Panc1 (cell line): ENCODE measurements around the gene CHIC2. TPM values are rescaled to one million over a fixed set of nuclear protein-coding genes. Genes with fewer than 3 reads are reported as not detected.

Experiments used
- ATAC-seq: fragments of 200-7000 bp; cut with Tn5 transposase; 2 replicates; pipeline ENCODE4 v1.9.1; 2020; ENCODE audit warnings: mild to moderate bottlenecking, moderate library complexity
- BruUV-seq: library from RNA; stranded (reverse); fragments of 400-500 nt; replicated peaks from 2 replicates; lab custom pipeline; 2021; lab: Mats Ljungman, UMichigan
- CTCF ChIA-PET: fragments of 300-600 bp; sonication (Branson Sonifier 250); formaldehyde crosslinking; loops from one replicate; lab custom pipeline; 2022; ENCODE audit warnings: antibody characterized with exemption; lab: Charles Lee
- POLR2A ChIA-PET: fragments of 300-600 bp; sonication (Branson Sonifier 250); formaldehyde crosslinking; loops from one replicate; lab custom pipeline; 2022; ENCODE audit warnings: antibody characterized with exemption; lab: Charles Lee
- DNase-seq: peaks from one replicate; pipeline ENCODE4 v3.0.0-alpha.2; 2010; ENCODE audit warnings: low read depth, low spot score
- H3K27ac ChIP-seq: 2 replicates; pipeline ENCODE4 v1.5.1; 2011; ENCODE audit warnings: mild to moderate bottlenecking, low read length, inconsistent platforms
- H3K27me3 ChIP-seq: fragments of 200-500 bp; sonication (Bioruptor generic); 2 replicates; pipeline ENCODE4 v1.6.0; 2014; ENCODE audit warnings: low read length, inconsistent platforms; ENCODE audit not compliant: control insufficient read depth, insufficient read depth
- H3K36me3 ChIP-seq: fragments of 200-500 bp; sonication (Bioruptor generic); 2 replicates; pipeline ENCODE4 v1.5.1; 2014; ENCODE audit warnings: inconsistent platforms, mild to moderate bottlenecking, low read length, moderate library complexity; ENCODE audit not compliant: control insufficient read depth, insufficient read depth
- H3K4me1 ChIP-seq: 2 replicates; pipeline ENCODE4 v1.5.1; 2011; ENCODE audit warnings: inconsistent platforms, mild to moderate bottlenecking, low read length, moderate library complexity; ENCODE audit not compliant: control insufficient read depth, insufficient read depth
- H3K4me3 ChIP-seq, 2 experiments: 2 replicates each; pipeline ENCODE4 v1.5.1; 2011 to 2012; ENCODE audit warnings: low read depth in 2 of 2, low read length in 2 of 2, mild to moderate bottlenecking in 2 of 2, inconsistent platforms in 1 of 2, moderate library complexity in 1 of 2
- H3K9me3 ChIP-seq: fragments of 200-500 bp; sonication (Bioruptor generic); 2 replicates; pipeline ENCODE4 v1.5.1; 2014; ENCODE audit warnings: low read depth, mild to moderate bottlenecking, inconsistent platforms, low read length, moderate library complexity; ENCODE audit not compliant: control insufficient read depth, insufficient read depth
- POLR2AphosphoS5 ChIP-seq: IDR thresholded peaks from 2 replicates; pipeline ENCODE4 v1.6.1; 2012; ENCODE audit warnings: mild to moderate bottlenecking, low read depth, low read length, moderate library complexity
- REST ChIP-seq, 2 experiments: IDR thresholded peaks; 2 replicates each; pipeline ENCODE4 v1.6.1; 2011 to 2012; ENCODE audit warnings: low read depth in 2 of 2, control low read depth in 1 of 2, low read length in 1 of 2, mild to moderate bottlenecking in 1 of 2, moderate library complexity in 1 of 2; ENCODE audit not compliant: insufficient read depth in 1 of 2
- SIN3A ChIP-seq: IDR thresholded peaks from 2 replicates; pipeline ENCODE4 v1.6.1; 2012; ENCODE audit warnings: low read depth, mild to moderate bottlenecking, low read length, moderate library complexity, borderline replicate concordance; ENCODE audit not compliant: insufficient read depth
- TCF7L2 ChIP-seq: IDR thresholded peaks from 2 replicates; pipeline ENCODE4 v1.6.1; 2011; ENCODE audit warnings: mild to moderate bottlenecking, low read depth, low read length, inconsistent platforms
- in situ Hi-C: cut with HindIII; loops from 2 replicates; pipeline ENCODE4 v1.10.0; 2016; ENCODE audit warnings: low sequenced_read_pairs, low pct_unique_long_range_greater_than_20kb
- intact Hi-C: fragments of 100-400 bp; cut with micrococcal nuclease; formaldehyde crosslinking; loops from one replicate; pipeline ENCODE4 v1.10.0; 2022; ENCODE audit not compliant: unreplicated experiment
- total RNA-seq: library from RNA; stranded (reverse); gene quantifications from one replicate; pipeline ENCODE4 v1.2.1, GENCODE V29; 2021; ENCODE audit not compliant: unreplicated experiment
- TF ChIP-seq, protein P1 (sequence below): fragments of 450-650 bp; IDR thresholded peaks from 2 replicates; pipeline ENCODE4 v1.5.1; 2017; ENCODE audit warnings: mild to moderate bottlenecking

The CHIC2 gene
- total RNA-seq, 1 experiment from 2014 or later, result 10.3 TPM

DNA sequence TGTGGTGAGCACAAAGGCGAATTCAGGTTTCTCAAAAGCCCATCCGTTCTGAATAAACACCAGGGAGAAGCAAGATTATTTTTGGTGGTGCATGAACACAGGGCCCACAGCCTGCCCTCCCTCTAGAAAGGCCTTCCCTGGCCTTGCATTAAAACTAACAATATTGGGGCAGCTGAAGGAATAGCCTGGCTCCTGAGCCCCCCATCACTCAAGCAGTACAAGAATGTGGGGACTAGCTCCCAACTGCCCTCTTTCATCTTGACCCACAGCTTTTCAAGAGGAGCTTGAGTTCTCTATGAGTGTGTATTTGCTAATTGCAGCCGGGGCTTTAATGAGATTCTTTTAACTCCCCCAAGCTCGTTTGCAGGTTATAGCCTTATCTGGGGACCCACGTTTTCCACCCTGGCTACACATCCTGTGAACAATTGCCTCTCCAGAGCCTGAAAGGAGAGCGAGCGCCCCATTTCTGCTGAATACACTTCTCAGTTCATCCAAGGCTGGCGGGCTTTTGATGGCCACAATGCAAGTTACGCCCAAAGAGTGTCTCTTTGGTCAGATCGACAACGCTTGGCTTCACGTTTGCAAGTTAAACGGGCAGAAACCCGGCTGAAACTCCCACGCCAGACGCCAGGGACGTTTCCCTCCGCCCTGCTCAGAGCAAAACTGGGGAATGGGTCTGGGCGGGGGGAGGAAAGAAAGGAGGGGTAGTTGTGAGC is 30.9 kb upstream of the CHIC2 start:
- in situ Hi-C loops (no loop called here), intact Hi-C loops (no loop called here)
- ChIA-PET POLR2A (no interaction called here), CTCF (no interaction called here)
- Histone ChIP-seq H3K36me3 (no peaks in the 10 kb centered on the region), H3K27ac (no peak overlapping the region), H3K9me3 (no peaks in the 10 kb centered on the region), H3K27me3 (peaks cover 2% of the 10 kb centered on the region; the same call in 1 of the 2 replicates), H3K4me1 (no peaks in the 10 kb centered on the region), H3K4me3 (no peak overlapping the region)
- no peak for DNase-seq
- no peak for ATAC-seq
- BruUV-seq, result no TSS peak
- TF ChIP-seq SIN3A (no peak), REST (IDR thresholded peaks at IDR 0.05; ENCODE audit: insufficient read depth in 1 of 2, low read depth in 2 of 2, low read length in 1 of 2) (no peak), POLR2AphosphoS5 (no peak), TCF7L2 (no peak)
- TF ChIP-seq, protein P1, sequence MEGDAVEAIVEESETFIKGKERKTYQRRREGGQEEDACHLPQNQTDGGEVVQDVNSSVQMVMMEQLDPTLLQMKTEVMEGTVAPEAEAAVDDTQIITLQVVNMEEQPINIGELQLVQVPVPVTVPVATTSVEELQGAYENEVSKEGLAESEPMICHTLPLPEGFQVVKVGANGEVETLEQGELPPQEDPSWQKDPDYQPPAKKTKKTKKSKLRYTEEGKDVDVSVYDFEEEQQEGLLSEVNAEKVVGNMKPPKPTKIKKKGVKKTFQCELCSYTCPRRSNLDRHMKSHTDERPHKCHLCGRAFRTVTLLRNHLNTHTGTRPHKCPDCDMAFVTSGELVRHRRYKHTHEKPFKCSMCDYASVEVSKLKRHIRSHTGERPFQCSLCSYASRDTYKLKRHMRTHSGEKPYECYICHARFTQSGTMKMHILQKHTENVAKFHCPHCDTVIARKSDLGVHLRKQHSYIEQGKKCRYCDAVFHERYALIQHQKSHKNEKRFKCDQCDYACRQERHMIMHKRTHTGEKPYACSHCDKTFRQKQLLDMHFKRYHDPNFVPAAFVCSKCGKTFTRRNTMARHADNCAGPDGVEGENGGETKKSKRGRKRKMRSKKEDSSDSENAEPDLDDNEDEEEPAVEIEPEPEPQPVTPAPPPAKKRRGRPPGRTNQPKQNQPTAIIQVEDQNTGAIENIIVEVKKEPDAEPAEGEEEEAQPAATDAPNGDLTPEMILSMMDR, result no peak

- ChIA-PET POLR2A (no interaction called here), CTCF (no interaction called here)
- DNase-seq, result no peak
- Histone ChIP-seq H3K36me3 (no peaks in the 10 kb centered on the region), H3K4me1 (no peaks in the 10 kb centered on the region), H3K27me3 (peaks cover 2% of the 10 kb centered on the region; the same call in 1 of the 2 replicates), H3K4me3 (no peak overlapping the region), H3K27ac (no peak overlapping the region), H3K9me3 (no peaks in the 10 kb centered on the region)
- TF ChIP-seq, protein P1, result no peak
- TF ChIP-seq SIN3A (no peak), TCF7L2 (no peak), POLR2AphosphoS5 (no peak), REST (IDR thresholded peaks at IDR 0.05; ENCODE audit: insufficient read depth in 1 of 2, low read depth in 2 of 2, low read length in 1 of 2) (no peak)
- no TSS peak for BruUV-seq
- in situ Hi-C loops (no loop called here), intact Hi-C loops (no loop called here)
- no peak for ATAC-seq
Measured at GRCh38 chr4:54094451-54094850, 30.0 kb upstream of the CHIC2 start.
